Raji (cell line): ENCODE data around the gene GPR39.

Source experiments
- POLR2A ChIP-seq: IDR thresholded peaks from 2 replicates; pipeline ENCODE4 v1.6.1; 2011; ENCODE audit warnings: low read depth, low read length, control low read depth; ENCODE audit not compliant: insufficient read depth

GPR39 gene

GRCh38 chr2:132691556-132691955 lies 275.0 kb downstream of the GPR39 start:
- no peak for TF ChIP-seq POLR2A

DNA sequence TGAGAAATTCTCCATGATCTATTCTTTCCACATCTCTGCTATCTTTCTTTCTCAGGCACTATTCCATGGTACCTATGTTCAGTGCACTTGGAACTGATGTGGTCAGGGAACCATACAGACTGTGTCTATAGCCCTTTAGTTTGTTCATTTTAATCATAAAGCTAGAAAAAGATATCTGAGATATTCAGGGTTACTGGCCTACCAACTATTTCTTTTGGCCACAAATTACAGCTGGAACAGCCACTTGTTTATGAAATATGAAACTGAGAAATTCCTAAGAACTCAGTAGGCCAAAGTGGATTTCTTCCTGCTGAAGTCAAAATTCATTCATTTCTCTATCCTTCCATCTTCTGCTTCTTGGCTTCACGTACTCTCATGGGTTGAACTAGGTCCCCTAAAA lies 276.2 kb downstream of the GPR39 start:
- TF ChIP-seq POLR2A, result no peak
